Ishikawa (cell line): Measurements from ENCODE around the gene COL26A1.

ENCODE experiments used
- CEBPB ChIP-seq: IDR thresholded peaks from 2 replicates; pipeline ENCODE4 v1.6.1; 2012
- CREB1 ChIP-seq: IDR thresholded peaks from 2 replicates; pipeline ENCODE4 v1.6.1; 2012; ENCODE audit warnings: low read depth
- EGR1 ChIP-seq: IDR thresholded peaks from 2 replicates; pipeline ENCODE4 v1.6.1; 2012
- EP300 ChIP-seq: IDR thresholded peaks from 2 replicates; pipeline ENCODE4 v1.6.1; 2012; ENCODE audit warnings: borderline replicate concordance
- FOXM1 ChIP-seq: IDR thresholded peaks from 2 replicates; pipeline ENCODE4 v1.6.1; 2012; ENCODE audit warnings: low read depth, borderline replicate concordance
- MAX ChIP-seq: IDR thresholded peaks from 2 replicates; pipeline ENCODE4 v1.6.1; 2012
- NFIC ChIP-seq: IDR thresholded peaks from 2 replicates; pipeline ENCODE4 v1.6.1; 2012
- RAD21 ChIP-seq: IDR thresholded peaks from 2 replicates; pipeline ENCODE4 v1.6.1; 2012; ENCODE audit warnings: low read depth
- TAF1 ChIP-seq: IDR thresholded peaks from 2 replicates; pipeline ENCODE4 v1.6.1; 2012; ENCODE audit warnings: low read depth, mild to moderate bottlenecking
- TCF12 ChIP-seq: IDR thresholded peaks from 2 replicates; pipeline ENCODE4 v1.6.1; 2012; ENCODE audit warnings: low read depth
- TEAD4 ChIP-seq: IDR thresholded peaks from 2 replicates; pipeline ENCODE4 v1.6.1; 2012
- USF1 ChIP-seq: IDR thresholded peaks from 2 replicates; pipeline ENCODE4 v1.6.1; 2012
- YY1 ChIP-seq: IDR thresholded peaks from 2 replicates; pipeline ENCODE4 v1.6.1; 2012; ENCODE audit warnings: low read depth
- ZBTB7A ChIP-seq: IDR thresholded peaks from 2 replicates; pipeline ENCODE4 v1.6.1; 2012; ENCODE audit warnings: low read depth
- TF ChIP-seq, protein P1 (sequence below): IDR thresholded peaks from 2 replicates; pipeline ENCODE4 v1.6.1; 2012; ENCODE audit warnings: low read depth, mild to moderate bottlenecking

COL26A1 gene

DNA sequence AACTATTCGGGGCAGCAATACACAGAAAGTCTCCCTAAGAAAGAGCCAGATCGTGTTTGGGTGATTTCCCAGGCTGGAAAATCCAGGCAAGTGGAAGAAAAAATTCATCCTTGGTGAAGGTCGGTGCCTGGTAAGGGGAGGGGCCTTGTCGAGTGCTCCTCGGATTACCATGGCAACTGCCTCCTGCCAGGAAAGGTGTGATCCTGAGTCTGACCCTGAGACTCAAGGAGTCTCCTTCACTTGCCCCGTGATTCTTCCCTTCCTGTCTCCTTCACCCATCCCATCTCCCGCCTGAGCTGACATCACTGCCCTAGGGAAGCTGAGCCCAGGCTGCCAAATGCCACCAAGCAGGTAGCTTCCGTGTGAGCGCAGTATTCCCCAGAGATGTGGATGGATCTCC, 154.2 kb downstream of the COL26A1 start:
- TF ChIP-seq FOXM1, result no peak
- TF ChIP-seq MAX, result no peak
- TF ChIP-seq YY1, result no peak
- no peak for TF ChIP-seq RAD21
- no peak for TF ChIP-seq EP300
- TF ChIP-seq EGR1, result no peak
- TF ChIP-seq CREB1, result no peak

- no peak for TF ChIP-seq TAF1
- TF ChIP-seq YY1, result no peak
- TF ChIP-seq TEAD4, result no peak
- TF ChIP-seq FOXM1, result no peak
Observed at GRCh38 chr7:101517304-101517703, 154.6 kb downstream of the COL26A1 start.

GRCh38 chr7:101518336-101518735, 155.7 kb downstream of the COL26A1 start:
- TF ChIP-seq FOXM1, result no peak
- TF ChIP-seq YY1, result 0 out of 2 replicates have a peak, but pooled peaks have one; percentile 30
- no peak for TF ChIP-seq CEBPB
- no peak for TF ChIP-seq MAX
- TF ChIP-seq TAF1, result no peak
- TF ChIP-seq, protein P1, sequence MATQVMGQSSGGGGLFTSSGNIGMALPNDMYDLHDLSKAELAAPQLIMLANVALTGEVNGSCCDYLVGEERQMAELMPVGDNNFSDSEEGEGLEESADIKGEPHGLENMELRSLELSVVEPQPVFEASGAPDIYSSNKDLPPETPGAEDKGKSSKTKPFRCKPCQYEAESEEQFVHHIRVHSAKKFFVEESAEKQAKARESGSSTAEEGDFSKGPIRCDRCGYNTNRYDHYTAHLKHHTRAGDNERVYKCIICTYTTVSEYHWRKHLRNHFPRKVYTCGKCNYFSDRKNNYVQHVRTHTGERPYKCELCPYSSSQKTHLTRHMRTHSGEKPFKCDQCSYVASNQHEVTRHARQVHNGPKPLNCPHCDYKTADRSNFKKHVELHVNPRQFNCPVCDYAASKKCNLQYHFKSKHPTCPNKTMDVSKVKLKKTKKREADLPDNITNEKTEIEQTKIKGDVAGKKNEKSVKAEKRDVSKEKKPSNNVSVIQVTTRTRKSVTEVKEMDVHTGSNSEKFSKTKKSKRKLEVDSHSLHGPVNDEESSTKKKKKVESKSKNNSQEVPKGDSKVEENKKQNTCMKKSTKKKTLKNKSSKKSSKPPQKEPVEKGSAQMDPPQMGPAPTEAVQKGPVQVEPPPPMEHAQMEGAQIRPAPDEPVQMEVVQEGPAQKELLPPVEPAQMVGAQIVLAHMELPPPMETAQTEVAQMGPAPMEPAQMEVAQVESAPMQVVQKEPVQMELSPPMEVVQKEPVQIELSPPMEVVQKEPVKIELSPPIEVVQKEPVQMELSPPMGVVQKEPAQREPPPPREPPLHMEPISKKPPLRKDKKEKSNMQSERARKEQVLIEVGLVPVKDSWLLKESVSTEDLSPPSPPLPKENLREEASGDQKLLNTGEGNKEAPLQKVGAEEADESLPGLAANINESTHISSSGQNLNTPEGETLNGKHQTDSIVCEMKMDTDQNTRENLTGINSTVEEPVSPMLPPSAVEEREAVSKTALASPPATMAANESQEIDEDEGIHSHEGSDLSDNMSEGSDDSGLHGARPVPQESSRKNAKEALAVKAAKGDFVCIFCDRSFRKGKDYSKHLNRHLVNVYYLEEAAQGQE, result no peak
- TF ChIP-seq USF1, result no peak
- TF ChIP-seq RAD21, result no peak
- TF ChIP-seq NFIC, result peak; percentile 74
- TF ChIP-seq CREB1, result no peak
- TF ChIP-seq TEAD4, result 0 out of 2 replicates have a peak, but pooled peaks have one; percentile 19
- TF ChIP-seq EP300, result peak; percentile 30; the same call in 1 of the 2 replicates
- TF ChIP-seq EGR1, result no peak
- peak; percentile 22; the same call in 1 of the 2 replicates for TF ChIP-seq TCF12
- TF ChIP-seq ZBTB7A, result no peak

DNA sequence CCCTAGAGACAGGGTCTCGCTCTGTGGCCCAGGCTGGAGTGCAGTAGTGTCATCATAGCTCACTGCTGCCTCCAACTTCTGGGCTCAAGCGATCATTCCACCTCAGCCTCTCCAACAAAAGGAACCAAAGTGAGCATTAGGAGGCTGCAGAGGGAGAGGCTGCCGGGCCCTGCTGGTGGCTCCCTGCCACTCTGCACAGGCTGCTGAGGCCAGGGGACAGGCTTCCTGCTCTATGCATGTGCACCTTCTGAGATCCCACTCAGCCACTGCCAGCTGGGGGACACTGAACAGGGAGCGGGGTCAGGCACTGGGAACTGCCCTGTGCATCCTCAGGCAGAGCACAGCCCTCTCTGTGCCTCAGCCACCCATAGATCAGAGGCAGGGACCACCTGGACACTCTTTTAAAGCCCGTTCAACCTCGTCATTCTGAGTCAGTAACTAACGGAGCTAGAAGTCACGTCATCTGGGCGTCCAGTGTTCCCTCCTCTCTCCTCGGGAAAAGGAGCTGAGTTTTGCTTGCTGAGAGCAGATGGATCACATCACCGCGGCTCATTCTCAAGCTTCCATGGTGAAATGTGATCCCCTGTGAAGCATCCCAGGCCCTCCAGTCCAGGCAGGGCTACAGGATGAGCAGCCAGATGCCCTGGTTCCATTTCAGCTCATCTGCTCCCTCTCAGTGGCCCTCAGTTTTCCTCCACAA, 156.8 kb downstream of the COL26A1 start:
- TF ChIP-seq CREB1, result no peak

DNA sequence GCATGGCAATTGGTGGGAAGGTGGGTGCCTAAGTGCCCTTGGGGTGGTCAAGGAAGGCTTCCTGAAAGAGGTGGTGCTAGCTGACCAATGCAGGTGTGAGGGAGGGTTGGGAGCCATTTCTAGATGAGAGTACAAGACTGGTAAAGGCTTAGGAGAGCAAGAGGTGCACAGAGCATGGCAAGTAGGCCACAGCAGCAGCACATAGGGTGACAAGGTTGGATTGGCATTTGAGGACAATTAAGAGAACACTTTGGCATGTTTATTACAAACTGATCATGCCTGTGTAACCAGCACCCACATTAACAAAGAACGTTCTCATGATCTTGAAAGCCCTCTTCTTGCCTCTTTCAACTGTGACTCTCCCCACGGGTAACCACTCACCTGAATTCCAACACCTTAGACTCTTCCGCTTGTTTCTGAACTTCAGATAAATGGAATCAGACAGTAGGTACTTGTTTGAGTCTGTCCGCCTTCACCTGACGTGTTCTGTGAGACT, 158.8 kb downstream of the COL26A1 start:
- no peak for TF ChIP-seq YY1
- TF ChIP-seq CEBPB, result no peak
- TF ChIP-seq EP300, result no peak
- TF ChIP-seq FOXM1, result no peak
- no peak for TF ChIP-seq CREB1
- no peak for TF ChIP-seq ZBTB7A
- TF ChIP-seq TCF12, result no peak
- TF ChIP-seq NFIC, result no peak

- TF ChIP-seq, protein P1, result no peak
- TF ChIP-seq EGR1 (no peak), MAX (no peak), FOXM1 (no peak), NFIC (no peak), RAD21 (no peak), CEBPB (no peak), TAF1 (no peak), ZBTB7A (no peak), TCF12 (no peak), USF1 (no peak), CREB1 (no peak), EP300 (no peak), TEAD4 (no peak), YY1 (no peak)
Observed at GRCh38 chr7:101522021-101522420, 159.3 kb downstream of the COL26A1 start.
